GM06990 (cell line): ENCODE data around the gene NOL9.
A peak's percentile ranks its signal among the peaks of the same experiment; 100 is the strongest.
"Not testable (repeated sequence)": the region's sequence is repeated elsewhere in the genome, so short reads cannot be mapped to it uniquely, and the experiment has no call there.

Experiments
- DNase-seq: peaks from one replicate; pipeline ENCODE4 v3.0.0-alpha.2; 2011; ENCODE audit not compliant: insufficient read length; ENCODE audit errors: extremely low read depth
- H3K27me3 ChIP-seq: replicated peaks from 2 replicates; pipeline ENCODE4 v1.6.0; 2011; ENCODE audit warnings: low read length; ENCODE audit not compliant: control insufficient read depth, insufficient read depth
- H3K36me3 ChIP-seq: 2 replicates; pipeline ENCODE4 v1.5.1; 2011; ENCODE audit warnings: low read length; ENCODE audit not compliant: control insufficient read depth, insufficient read depth
- H3K4me3 ChIP-seq: replicated peaks from 2 replicates; pipeline ENCODE4 v1.5.1; 2011; ENCODE audit warnings: low read depth, mild to moderate bottlenecking, control low read depth, low read length
- TF ChIP-seq, protein P1 (sequence below): IDR thresholded peaks from 2 replicates; pipeline ENCODE4 v1.5.1; 2011; ENCODE audit warnings: low read length, control low read depth, mild to moderate bottlenecking, inconsistent platforms; ENCODE audit not compliant: insufficient read depth, poor library complexity, severe bottlenecking

The NOL9 gene

DNA sequence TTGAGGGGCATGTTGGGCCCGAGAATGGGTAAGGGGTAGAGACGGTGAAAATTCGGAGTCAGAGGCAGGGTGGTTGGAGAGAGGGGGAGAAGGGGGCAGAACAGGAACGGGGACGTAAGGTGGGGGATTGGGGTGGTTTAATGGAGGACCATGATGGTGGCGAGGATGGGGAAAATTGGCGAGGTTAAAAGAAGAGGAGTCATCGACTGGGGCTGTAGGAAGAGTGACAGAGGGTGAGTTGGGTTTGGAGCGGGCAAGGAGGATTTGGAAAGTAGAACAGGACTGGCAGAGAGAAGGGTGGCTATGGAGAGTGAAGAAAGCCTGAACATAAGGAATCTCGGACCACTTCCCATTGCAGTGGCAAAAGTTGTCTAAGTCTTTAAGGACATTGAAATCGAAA is 14.7 kb upstream of the NOL9 start:
- Histone ChIP-seq H3K4me3 (no peak overlapping the region), H3K27me3 (no peaks in the 10 kb centered on the region; the same call in 1 of the 2 replicates), H3K36me3 (no peaks in the 10 kb centered on the region)
- DNase-seq: no peak
- TF ChIP-seq, protein P1, sequence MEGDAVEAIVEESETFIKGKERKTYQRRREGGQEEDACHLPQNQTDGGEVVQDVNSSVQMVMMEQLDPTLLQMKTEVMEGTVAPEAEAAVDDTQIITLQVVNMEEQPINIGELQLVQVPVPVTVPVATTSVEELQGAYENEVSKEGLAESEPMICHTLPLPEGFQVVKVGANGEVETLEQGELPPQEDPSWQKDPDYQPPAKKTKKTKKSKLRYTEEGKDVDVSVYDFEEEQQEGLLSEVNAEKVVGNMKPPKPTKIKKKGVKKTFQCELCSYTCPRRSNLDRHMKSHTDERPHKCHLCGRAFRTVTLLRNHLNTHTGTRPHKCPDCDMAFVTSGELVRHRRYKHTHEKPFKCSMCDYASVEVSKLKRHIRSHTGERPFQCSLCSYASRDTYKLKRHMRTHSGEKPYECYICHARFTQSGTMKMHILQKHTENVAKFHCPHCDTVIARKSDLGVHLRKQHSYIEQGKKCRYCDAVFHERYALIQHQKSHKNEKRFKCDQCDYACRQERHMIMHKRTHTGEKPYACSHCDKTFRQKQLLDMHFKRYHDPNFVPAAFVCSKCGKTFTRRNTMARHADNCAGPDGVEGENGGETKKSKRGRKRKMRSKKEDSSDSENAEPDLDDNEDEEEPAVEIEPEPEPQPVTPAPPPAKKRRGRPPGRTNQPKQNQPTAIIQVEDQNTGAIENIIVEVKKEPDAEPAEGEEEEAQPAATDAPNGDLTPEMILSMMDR: no peak

DNA sequence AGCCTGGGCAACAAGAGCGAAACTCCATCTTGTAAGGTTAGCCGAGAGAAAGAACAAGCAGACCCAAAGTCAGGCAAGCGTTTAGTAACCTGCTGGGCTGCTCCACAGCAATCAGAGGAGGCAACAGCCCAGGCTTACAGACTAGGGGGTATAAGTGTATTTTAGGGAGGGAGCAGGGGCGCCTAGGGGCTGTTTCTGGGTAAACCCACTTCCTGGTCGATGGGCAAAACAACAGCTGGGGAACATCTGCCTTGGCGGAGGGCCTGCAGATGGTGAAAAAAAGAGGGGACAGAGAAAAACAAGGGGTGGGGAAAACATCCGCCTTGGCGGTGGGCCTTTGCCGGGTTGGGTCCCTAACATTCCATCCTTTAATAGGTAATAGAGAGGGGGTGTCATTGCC is 6.0 kb upstream of the NOL9 start:
- DNase-seq: no peak
- no peaks in the 10 kb centered on the region; the same call in 1 of the 2 replicates for H3K27me3 ChIP-seq
- TF ChIP-seq, protein P1: no peak
- H3K4me3 ChIP-seq: no peak overlapping the region
- H3K36me3 ChIP-seq: no peaks in the 10 kb centered on the region

DNA sequence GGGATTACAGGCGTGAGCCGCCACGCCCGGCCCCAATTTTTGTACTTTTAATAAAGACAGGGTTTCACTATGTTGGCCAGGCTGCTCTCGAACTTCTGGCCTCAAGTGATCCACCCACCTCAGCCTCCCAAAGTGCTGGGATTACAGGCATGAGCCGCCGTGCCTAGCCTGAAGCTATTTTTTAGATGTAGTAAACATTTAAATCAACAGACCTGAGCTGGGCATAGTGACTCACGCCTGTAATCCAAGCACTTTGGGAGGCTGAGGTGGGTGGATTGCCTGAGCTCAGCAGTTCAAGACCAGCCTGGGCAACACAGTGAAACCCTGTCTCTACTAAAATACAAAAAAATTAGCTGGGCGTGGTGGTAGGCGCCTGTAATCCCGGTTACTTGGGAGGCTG is 4.8 kb upstream of the NOL9 start:
- not testable (repeated sequence) for DNase-seq, H3K36me3 ChIP-seq, H3K27me3 ChIP-seq, H3K4me3 ChIP-seq

DNA sequence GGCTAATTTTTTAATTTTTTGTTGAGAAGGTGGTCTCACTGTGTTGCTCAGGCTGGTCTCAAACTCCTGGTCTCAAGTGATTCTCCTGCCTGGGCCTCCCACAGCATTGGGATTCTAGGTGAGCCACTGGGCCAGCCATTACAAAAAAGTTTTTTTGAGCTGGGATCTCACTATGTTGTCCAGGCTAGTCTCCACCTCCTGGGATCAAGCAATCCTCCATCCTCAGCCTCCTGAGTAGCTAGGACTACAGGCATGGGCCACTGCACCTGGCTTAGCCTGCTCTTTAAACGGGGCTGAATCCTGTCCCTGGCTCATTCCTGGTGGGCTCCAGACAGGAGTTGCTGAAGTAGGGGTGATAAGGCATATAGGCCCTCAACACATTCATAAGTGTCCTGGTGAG is 3.3 kb upstream of the NOL9 start:
- DNase-seq: no peak
- Histone ChIP-seq H3K4me3 (no peak overlapping the region), H3K27me3 (no peaks in the 10 kb centered on the region), H3K36me3 (no peaks in the 10 kb centered on the region)
- TF ChIP-seq, protein P1: no peak

DNA sequence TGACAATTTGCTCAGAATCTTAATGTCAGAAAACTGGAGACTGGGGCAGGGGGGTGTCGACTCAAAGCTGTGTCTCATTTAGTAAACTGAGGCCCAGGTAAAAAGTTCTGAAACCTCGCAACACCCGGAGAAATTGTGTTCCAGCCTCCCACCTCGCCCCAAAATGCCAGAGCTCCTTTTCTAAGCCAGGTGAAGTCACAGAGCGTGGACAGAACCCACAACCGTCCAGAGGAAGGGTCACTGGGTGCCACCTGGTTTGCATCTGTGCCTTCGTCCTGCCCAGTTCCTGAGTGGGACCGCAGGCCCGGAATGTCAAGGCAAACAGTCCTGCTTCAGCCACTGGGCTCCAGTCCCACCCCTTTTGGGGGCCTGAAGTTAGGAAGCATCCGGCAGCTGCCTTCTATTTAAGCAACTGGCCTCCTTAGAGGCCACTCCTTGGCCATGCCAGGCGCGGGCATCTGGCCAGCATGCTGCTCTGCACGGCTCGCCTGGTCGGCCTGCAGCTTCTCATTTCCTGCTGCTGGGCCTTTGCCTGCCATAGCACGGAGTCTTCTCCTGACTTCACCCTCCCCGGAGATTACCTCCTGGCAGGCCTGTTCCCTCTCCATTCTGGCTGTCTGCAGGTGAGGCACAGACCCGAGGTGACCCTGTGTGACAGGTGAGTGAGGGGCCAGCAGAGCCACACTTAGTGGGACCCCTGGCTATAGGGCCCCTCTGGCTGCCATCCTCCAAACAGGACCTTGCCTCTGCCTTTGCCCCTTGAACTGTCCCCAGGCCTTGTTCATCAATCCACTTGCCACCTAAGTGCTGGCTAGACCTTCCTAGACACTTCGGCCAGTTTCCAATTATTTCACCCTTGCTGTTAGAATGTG is 830 bp upstream of the NOL9 start, which contains the start of gene TAS1R1:
TSS of gene TAS1R1 (plus strand) at position 401 of the 872 bp plus-strand sequence. CDS start at position 468, 67 bp downstream.
- DNase-seq: peak; percentile 15
- H3K36me3 ChIP-seq: peaks cover 4% of the 10 kb centered on the region
- H3K27me3 ChIP-seq: no peaks in the 10 kb centered on the region
- TF ChIP-seq, protein P1: no peak
- H3K4me3 ChIP-seq: peak within 1 kb of the TSS; percentile 91

DNA sequence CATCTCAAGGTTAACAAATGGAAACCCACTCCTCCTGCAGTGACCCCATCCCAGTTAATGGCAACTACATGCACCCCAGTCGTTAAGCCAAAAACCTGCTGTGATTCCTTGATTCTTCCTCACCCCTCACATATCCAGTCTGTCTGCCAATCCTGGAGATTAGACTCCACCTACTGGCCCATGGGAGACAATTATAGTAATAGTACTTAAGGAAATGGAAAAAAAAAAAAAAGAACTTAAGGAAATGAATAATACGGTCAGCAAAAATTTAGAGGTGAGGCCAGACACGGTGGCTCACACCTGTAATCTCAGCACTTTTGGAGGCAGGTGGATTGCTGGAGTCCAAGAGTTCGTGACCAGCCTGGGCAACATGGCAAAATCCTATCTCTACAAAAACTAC is 7.0 kb downstream of the NOL9 start:
- Histone ChIP-seq H3K4me3 (no peak overlapping the region), H3K27me3 (no peaks in the 10 kb centered on the region), H3K36me3 (peaks cover 19% of the 10 kb centered on the region)
- no peak for DNase-seq
- TF ChIP-seq, protein P1: no peak
